Skeletal muscle tissue (tissue), 4 donors: ENCODE measurements around the gene RIPOR3. TPM values are rescaled to one million over a fixed set of nuclear protein-coding genes. Genes with fewer than 3 reads are reported as not detected.
A peak's percentile ranks its signal among the peaks of the same experiment; 100 is the strongest.

Experiments
- H3K27ac ChIP-seq: one replicate; pipeline ENCODE4 v1.7.0; 2013; ENCODE audit warnings: mild to moderate bottlenecking, low read depth, low read length, inconsistent platforms
- H3K27me3 ChIP-seq, 3 donors: one replicate each; pipeline ENCODE4 v1.7.0; 2013; ENCODE audit warnings: low read length in 3 of 3; ENCODE audit not compliant: control insufficient read depth in 3 of 3, insufficient read depth in 3 of 3
- H3K36me3 ChIP-seq, 3 donors: one replicate each; pipeline ENCODE4 v1.7.0; 2013; ENCODE audit warnings: low read length in 3 of 3; ENCODE audit not compliant: control insufficient read depth in 3 of 3, insufficient read depth in 3 of 3
- H3K4me1 ChIP-seq, 3 donors: one replicate each; pipeline ENCODE4 v1.7.0; 2013; ENCODE audit warnings: low read length in 3 of 3, mild to moderate bottlenecking in 3 of 3; ENCODE audit not compliant: control insufficient read depth in 3 of 3, insufficient read depth in 3 of 3
- H3K4me3 ChIP-seq, 3 donors: one replicate each; pipeline ENCODE4 v1.7.0; 2013; ENCODE audit warnings: low read length in 3 of 3
- H3K9ac ChIP-seq, 3 donors: one replicate each; pipeline ENCODE4 v1.7.0; 2013; ENCODE audit warnings: low read length in 3 of 3, mild to moderate bottlenecking in 3 of 3, moderate library complexity in 2 of 3, low read depth in 1 of 3
- H3K9me3 ChIP-seq, 3 donors: one replicate each; pipeline ENCODE4 v1.7.0; 2013; ENCODE audit warnings: low read length in 3 of 3; ENCODE audit not compliant: control insufficient read depth in 3 of 3
- total RNA-seq: library from RNA; depleted of rRNA; stranded (reverse); fragments of >200 nt; gene quantifications from one replicate; pipeline ENCODE4 v1.2.3, GENCODE V29; 2014
- donor health status: Osteomylitis.

The RIPOR3 gene, protein sequence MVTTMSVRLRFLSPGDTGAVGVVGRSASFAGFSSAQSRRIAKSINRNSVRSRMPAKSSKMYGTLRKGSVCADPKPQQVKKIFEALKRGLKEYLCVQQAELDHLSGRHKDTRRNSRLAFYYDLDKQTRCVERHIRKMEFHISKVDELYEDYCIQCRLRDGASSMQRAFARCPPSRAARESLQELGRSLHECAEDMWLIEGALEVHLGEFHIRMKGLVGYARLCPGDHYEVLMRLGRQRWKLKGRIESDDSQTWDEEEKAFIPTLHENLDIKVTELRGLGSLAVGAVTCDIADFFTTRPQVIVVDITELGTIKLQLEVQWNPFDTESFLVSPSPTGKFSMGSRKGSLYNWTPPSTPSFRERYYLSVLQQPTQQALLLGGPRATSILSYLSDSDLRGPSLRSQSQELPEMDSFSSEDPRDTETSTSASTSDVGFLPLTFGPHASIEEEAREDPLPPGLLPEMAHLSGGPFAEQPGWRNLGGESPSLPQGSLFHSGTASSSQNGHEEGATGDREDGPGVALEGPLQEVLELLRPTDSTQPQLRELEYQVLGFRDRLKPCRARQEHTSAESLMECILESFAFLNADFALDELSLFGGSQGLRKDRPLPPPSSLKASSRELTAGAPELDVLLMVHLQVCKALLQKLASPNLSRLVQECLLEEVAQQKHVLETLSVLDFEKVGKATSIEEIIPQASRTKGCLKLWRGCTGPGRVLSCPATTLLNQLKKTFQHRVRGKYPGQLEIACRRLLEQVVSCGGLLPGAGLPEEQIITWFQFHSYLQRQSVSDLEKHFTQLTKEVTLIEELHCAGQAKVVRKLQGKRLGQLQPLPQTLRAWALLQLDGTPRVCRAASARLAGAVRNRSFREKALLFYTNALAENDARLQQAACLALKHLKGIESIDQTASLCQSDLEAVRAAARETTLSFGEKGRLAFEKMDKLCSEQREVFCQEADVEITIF
- 2.6 TPM for total RNA-seq

GRCh38 chr20:50690650-50691572 is at the start of gene RIPOR3:
Gene RIPOR3, minus strand, starts transcription at chr20:50691542. Its CDS starts 414 bp downstream, at chr20:50691128.
- peak within 1 kb of the TSS; percentile 28 for H3K27ac ChIP-seq
- peak within 1 kb of the TSS; percentile 27 to 74 (median 56) for H3K9ac ChIP-seq
- peak within 1 kb of the TSS; percentile 56 to 65 (median 58) for H3K4me3 ChIP-seq
- peaks cover 11 to 18% (median 14%) of the 10 kb centered on the region in 3 donors for H3K4me1 ChIP-seq
- no peaks in the 10 kb centered on the region for H3K9me3 ChIP-seq
- peaks cover 9 to 23% (median 10%) of the 10 kb centered on the region in 3 donors for H3K27me3 ChIP-seq
- H3K36me3 ChIP-seq = no peaks in the 10 kb centered on the region

DNA sequence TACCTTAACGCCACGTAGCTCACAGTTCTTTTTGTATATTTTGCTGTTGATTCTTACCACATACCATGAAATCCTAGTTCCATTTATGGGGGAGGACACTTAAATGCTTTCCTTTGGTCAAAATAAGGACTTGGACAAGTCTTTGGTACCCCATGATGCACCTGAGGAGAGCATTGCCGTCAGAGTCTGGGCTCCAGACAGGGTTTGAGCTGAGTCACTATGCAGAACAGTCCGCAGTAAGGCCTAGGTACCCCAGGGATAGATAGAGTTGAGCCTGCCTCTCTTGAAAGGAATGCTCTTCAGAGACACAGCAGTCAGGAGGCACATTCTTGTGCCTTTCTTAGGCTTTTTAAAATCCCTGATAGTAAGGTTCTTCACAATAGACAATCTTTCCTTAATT is 46.0 kb upstream of the RIPOR3 start:
- Histone ChIP-seq H3K9me3 (no peaks in the 10 kb centered on the region), H3K27ac (no peak overlapping the region), H3K4me3 (no peak overlapping the region), H3K36me3 (peaks cover 0 to 2% (median 0%) of the 10 kb centered on the region in 3 donors), H3K9ac (no peak overlapping the region), H3K4me1 (peaks cover under 1 to 2% (median 2%) of the 10 kb centered on the region in 3 donors), H3K27me3 (no peaks in the 10 kb centered on the region)

- Histone ChIP-seq H3K9ac (no peak overlapping the region), H3K36me3 (peaks cover 0 to 2% (median 0%) of the 10 kb centered on the region in 3 donors), H3K9me3 (no peaks in the 10 kb centered on the region), H3K4me1 (peaks cover 6 to 8% (median 7%) of the 10 kb centered on the region in 3 donors), H3K27me3 (no peaks in the 10 kb centered on the region), H3K4me3 (no peak overlapping the region), H3K27ac (no peak overlapping the region)
These were observed 44.5 kb upstream of the RIPOR3 start for GRCh38 chr20:50735813-50736212.

DNA sequence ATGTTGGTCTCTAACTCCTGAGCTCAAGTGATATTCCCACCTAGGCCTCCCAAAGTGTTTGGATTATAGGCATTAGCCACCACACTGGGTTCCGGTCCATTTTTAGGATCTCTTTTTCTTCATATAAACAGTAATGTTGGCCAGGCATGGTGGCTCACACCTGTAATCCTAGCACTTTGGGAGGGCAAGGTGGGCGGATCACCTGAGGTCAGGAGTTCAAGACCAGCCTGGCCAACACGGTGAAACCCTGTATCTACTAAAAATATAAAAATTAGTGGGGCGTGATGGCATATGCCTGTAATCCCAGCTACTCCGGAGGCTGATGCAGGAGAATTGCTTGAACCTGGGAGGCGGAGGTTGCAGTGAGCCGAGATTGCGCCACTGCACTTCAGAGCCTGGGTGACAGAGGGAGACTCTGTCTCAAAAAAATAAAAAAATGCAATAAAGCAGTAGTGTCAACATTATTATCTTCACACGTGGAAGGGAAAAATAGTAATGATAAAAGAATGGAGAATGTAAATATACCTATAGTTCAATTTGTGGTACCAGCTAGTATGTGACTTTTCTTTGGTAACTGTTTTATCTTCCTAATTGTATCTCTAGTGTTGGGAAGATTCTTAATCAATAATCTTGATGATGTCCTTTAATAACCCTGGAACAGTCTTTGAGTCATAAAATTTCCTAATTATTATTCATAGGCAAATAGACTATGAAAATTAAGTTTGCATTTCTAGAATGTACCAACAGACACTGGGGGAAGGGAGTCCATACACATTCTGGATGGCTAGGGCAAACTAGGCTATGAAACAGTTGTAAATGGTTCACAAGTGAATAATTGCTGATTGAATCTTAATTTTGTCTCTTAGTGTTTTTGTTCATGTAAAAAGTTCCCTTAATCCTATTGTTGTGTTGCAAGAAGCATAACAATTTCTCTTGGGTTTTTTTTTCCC is 43.7 kb upstream of the RIPOR3 start:
- peaks cover 11 to 12% (median 11%) of the 10 kb centered on the region in 3 donors for H3K4me1 ChIP-seq
- no peak overlapping the region for H3K27ac ChIP-seq
- no peak overlapping the region for H3K9ac ChIP-seq
- H3K27me3 ChIP-seq = no peaks in the 10 kb centered on the region
- no peak overlapping the region for H3K4me3 ChIP-seq
- H3K9me3 ChIP-seq = no peaks in the 10 kb centered on the region
- peaks cover 0 to 2% (median 0%) of the 10 kb centered on the region in 3 donors for H3K36me3 ChIP-seq

- H3K4me3 ChIP-seq = no peak overlapping the region
- H3K9ac ChIP-seq = no peak overlapping the region
- H3K27me3 ChIP-seq = no peaks in the 10 kb centered on the region
- peaks cover 0 to 2% (median 0%) of the 10 kb centered on the region in 3 donors for H3K36me3 ChIP-seq
- no peaks in the 10 kb centered on the region for H3K9me3 ChIP-seq
- H3K27ac ChIP-seq = no peak overlapping the region
- H3K4me1 ChIP-seq = peaks cover 11 to 12% (median 11%) of the 10 kb centered on the region in 3 donors
These were observed 42.5 kb upstream of the RIPOR3 start for GRCh38 chr20:50733644-50734349.

GRCh38 chr20:50731930-50732690 is 40.8 kb upstream of the RIPOR3 start:
- no peak overlapping the region for H3K27ac ChIP-seq
- H3K4me1 ChIP-seq = peaks cover 11 to 12% (median 11%) of the 10 kb centered on the region in 3 donors
- no peaks in the 10 kb centered on the region for H3K36me3 ChIP-seq
- H3K9ac ChIP-seq = peak overlapping the region in 2 of 3 donors; percentile 69 to 83
- no peaks in the 10 kb centered on the region for H3K27me3 ChIP-seq
- peak overlapping the region; percentile 75 to 83 (median 79) for H3K4me3 ChIP-seq
- H3K9me3 ChIP-seq = no peaks in the 10 kb centered on the region

DNA sequence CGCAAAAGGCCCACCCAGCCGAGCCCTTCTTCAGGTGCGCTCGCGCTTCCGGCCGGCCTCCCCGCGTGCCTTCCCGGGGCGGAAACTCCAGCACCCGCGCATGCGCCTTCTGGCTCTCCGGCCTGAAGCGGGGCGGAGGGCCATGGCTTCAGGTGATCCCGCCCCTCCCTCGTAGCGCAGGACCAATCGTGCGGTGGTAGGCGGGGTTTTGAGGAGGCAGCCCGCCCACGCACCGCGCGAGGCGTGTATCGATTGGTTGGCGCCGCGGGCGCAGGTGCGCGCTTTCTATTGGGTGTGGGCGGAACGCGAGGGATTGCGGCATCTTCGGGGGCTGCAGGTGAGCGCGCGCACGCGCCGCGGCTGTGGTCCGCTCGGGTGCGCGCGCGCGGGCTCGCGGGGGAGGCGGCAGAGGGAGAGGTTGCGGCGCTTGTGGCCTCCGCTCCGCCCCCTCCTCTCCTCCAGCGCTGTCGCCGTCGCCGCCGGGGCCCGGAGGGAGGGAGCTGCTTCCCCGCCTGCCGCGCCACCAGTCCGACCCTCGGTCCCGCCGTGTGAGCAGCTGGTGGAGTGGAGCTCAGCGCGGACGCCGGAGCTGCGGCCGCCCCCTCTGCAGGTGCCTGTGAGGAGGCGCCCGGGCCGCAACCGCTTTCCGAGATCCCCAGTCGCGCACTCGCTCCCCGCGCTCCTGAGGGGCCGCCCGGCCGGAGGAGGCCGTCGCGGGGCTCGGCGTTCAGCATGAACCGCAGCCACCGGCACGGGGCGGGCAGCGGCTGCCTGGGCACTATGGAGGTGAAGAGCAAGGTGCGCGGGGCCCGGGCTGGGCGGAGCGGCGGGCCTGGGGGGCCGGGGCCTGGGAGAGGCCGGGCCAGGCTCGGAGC is 40.0 kb upstream of the RIPOR3 start, which contains the start of gene PARD6B:
TSS of gene PARD6B (plus strand) at position 526 of the 875 bp plus-strand sequence. CDS start at position 733, 207 bp downstream.
- Histone ChIP-seq H3K27ac (peak within 1 kb of the TSS; percentile 50), H3K9ac (peak within 1 kb of the TSS; percentile 63 to 83 (median 69)), H3K9me3 (no peaks in the 10 kb centered on the region), H3K36me3 (no peaks in the 10 kb centered on the region), H3K4me1 (peaks cover 11 to 12% (median 11%) of the 10 kb centered on the region in 3 donors), H3K27me3 (no peaks in the 10 kb centered on the region), H3K4me3 (peak within 1 kb of the TSS; percentile 75 to 83 (median 79))
